PC-3 (cell line): ENCODE measurements around the gene CIAPIN1.

Experiments used
- CTCF ChIP-seq: fragments of 300-600 bp; sonication (generic); conservative IDR thresholded peaks from 2 replicates; pipeline ENCODE4 v1.5.1; 2017; ENCODE audit warnings: antibody characterized with exemption, low read depth, mild to moderate bottlenecking, low read length
- EZH2 ChIP-seq: fragments of 300-600 bp; sonication (generic); IDR thresholded peaks from one replicate; pipeline ENCODE4 v1.6.1; 2017; ENCODE audit warnings: antibody characterized with exemption, mild to moderate bottlenecking, low read length; ENCODE audit not compliant: unreplicated experiment

- TF ChIP-seq CTCF (no peak), EZH2 (no peak)
These were observed 40.0 kb upstream of the CIAPIN1 start for GRCh38 chr16:57486858-57487834.
